ENCODE results near the gene ZBP1. TPM values are rescaled to one million over a fixed set of nuclear protein-coding genes. Genes with fewer than 3 reads are reported as not detected.

The ZBP1 gene
- total and polyA plus RNA-seq, 8 donors, result 0.11 to 5.3 (median 0.39) TPM; not detected in 2

GRCh38 chr20:57594092-57594951 is 25.9 kb downstream of the ZBP1 start:
- Histone ChIP-seq H3K9me3 (no peaks in the 10 kb centered on the region), H3K27me3 (peaks cover 0 to 4% of the 10 kb centered on the region in 2 donors), H3K4me3 (no peak overlapping the region), H3K36me3 (no peaks in the 10 kb centered on the region), H3K27ac (no peak overlapping the region), H3K4me1 (peaks cover 0 to 7% of the 10 kb centered on the region in 2 donors)
- intact Hi-C loops (cut with DNase I), result loop anchor here (2.0 to 10.0 kb wide), 3 partner anchors 80 to 610 kb away; no protein-coding TSS in a partner anchor
- ATAC-seq (peak; percentile 50), DNase-seq (peak in 3 of 4 donors; percentile 33 to 89 (median 53))
- TF ChIP-seq, protein P1, sequence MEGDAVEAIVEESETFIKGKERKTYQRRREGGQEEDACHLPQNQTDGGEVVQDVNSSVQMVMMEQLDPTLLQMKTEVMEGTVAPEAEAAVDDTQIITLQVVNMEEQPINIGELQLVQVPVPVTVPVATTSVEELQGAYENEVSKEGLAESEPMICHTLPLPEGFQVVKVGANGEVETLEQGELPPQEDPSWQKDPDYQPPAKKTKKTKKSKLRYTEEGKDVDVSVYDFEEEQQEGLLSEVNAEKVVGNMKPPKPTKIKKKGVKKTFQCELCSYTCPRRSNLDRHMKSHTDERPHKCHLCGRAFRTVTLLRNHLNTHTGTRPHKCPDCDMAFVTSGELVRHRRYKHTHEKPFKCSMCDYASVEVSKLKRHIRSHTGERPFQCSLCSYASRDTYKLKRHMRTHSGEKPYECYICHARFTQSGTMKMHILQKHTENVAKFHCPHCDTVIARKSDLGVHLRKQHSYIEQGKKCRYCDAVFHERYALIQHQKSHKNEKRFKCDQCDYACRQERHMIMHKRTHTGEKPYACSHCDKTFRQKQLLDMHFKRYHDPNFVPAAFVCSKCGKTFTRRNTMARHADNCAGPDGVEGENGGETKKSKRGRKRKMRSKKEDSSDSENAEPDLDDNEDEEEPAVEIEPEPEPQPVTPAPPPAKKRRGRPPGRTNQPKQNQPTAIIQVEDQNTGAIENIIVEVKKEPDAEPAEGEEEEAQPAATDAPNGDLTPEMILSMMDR (IDR thresholded peaks at IDR 0.05), result peak; percentile 73 to 90

GRCh38 chr20:57593134-57593886 is 26.9 kb downstream of the ZBP1 start:
- Histone ChIP-seq H3K9me3 (no peaks in the 10 kb centered on the region), H3K4me1 (peaks cover 0 to 7% of the 10 kb centered on the region in 2 donors), H3K27me3 (peaks cover 0 to 4% of the 10 kb centered on the region in 2 donors), H3K27ac (no peak overlapping the region), H3K4me3 (no peak overlapping the region), H3K36me3 (no peaks in the 10 kb centered on the region)
- TF ChIP-seq, protein P1 (IDR thresholded peaks at IDR 0.05), result no peak
- intact Hi-C loops (cut with DNase I), result loop anchor here in 1 of 2 donors (10.0 kb wide), 2 partner anchors 89 to 611 kb away; no protein-coding TSS in a partner anchor
- DNase-seq (peak in 1 of 4 donors; percentile 74), ATAC-seq (no peak)

- peaks cover 0 to 5% of the 10 kb centered on the region in 2 donors for H3K27me3 ChIP-seq
- intact Hi-C loops (cut with DNase I), result loop anchor here in 1 of 2 donors (10.0 kb wide), 2 partner anchors 88 to 612 kb away; no protein-coding TSS in a partner anchor
- H3K27ac ChIP-seq, result no peak overlapping the region
- DNase-seq (peak in 1 of 4 donors; percentile 48), ATAC-seq (no peak)
- TF ChIP-seq, protein P1 (IDR thresholded peaks at IDR 0.05), result no peak
- no peaks in the 10 kb centered on the region for H3K9me3 ChIP-seq
- H3K4me3 ChIP-seq, result no peak overlapping the region
- no peaks in the 10 kb centered on the region for H3K36me3 ChIP-seq
- H3K4me1 ChIP-seq, result peaks cover 0 to 7% of the 10 kb centered on the region in 2 donors
These were observed 27.7 kb downstream of the ZBP1 start for GRCh38 chr20:57592263-57593092.

GRCh38 chr20:57591289-57592229 is 28.7 kb downstream of the ZBP1 start:
- DNase-seq, result peak in 1 of 4 donors; percentile 53
- intact Hi-C loops (cut with DNase I), result loop anchor here in 1 of 2 donors (10.0 kb wide), 2 partner anchors 87 to 613 kb away; no protein-coding TSS in a partner anchor
- TF ChIP-seq, protein P1 (IDR thresholded peaks at IDR 0.05), result no peak

More at GRCh38 chr20:57591289-57592229, 28.7 kb downstream of the ZBP1 start:
- ATAC-seq, result no peak
- H3K27ac ChIP-seq, result no peak overlapping the region
- H3K4me1 ChIP-seq, result no peaks in the 10 kb centered on the region
- H3K9me3 ChIP-seq, result no peaks in the 10 kb centered on the region
- peaks cover 0 to 12% of the 10 kb centered on the region in 2 donors for H3K27me3 ChIP-seq
- no peaks in the 10 kb centered on the region for H3K36me3 ChIP-seq
- H3K4me3 ChIP-seq, result no peak overlapping the region
